Stimulated activated CD8-positive, alpha-beta memory T cell treated with anti-CD3 and anti-CD28 coated beads, Interleukin-4, amount 100 ng/mL, for 48 hours (primary cell): ENCODE results near the gene SLC4A9.

Experiments used
- DNase-seq: peaks from one replicate; pipeline ENCODE4 v3.0.0-alpha.2; 2020

SLC4A9 gene

DNA sequence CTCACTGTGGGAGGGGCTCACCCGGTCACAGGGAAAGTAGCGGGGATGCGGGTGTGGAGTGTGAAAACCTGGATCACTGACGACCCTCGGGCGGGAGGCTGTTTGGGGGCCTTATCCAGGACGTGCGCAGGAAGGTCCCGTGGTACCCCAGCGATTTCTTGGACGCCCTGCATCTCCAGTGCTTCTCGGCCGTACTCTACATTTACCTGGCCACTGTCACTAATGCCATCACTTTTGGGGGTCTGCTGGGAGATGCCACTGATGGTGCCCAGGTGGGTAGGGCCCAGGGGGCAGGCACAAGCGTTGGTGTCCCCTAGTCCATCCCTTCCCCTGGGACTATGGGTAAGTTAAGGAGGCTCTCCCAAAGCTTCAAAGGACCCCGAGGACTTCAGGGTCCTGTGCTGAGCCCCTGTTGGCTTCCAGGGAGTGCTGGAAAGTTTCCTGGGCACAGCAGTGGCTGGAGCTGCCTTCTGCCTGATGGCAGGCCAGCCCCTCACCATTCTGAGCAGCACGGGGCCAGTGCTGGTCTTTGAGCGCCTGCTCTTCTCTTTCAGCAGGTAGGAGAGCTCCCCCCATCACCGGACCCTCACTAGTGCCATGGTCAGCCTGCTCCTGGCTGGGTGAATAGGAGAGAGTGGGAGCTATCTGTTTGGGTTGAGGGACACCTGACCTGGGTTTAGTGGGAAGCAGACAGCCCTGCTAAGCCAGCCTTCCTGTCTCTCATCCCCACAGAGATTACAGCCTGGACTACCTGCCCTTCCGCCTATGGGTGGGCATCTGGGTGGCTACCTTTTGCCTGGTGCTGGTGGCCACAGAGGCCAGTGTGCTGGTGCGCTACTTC lies 3.9 kb downstream of the SLC4A9 start:
- DNase-seq: no peak

DNA sequence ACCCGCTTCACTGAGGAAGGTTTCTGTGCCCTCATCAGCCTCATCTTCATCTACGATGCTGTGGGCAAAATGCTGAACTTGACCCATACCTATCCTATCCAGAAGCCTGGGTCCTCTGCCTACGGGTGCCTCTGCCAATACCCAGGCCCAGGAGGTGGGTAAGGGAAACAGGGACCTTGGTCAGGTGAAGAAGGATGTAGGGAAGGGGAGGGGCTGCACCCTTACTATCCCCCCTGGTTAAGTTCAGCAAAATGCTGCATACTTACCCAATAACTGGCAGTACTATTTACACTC lies 4.4 kb downstream of the SLC4A9 start:
- DNase-seq: no peak

DNA sequence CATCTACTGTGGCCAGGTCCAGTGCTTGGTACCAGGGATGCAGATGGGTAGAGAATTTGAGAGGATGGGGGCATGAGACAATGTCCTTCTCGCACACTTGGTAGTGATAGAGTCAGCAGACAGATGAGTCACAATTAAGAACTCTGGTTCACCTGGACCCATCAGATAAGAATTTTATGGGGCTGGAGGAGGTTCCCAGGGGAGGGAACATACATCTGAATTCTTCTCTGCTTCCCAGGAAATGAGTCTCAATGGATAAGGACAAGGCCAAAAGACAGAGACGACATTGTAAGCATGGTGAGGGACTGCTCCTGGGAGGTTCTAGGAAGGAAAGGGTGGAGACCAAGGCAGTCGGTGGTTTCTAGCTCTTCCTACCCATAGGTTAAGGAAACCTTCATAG lies 5.3 kb downstream of the SLC4A9 start:
- no peak for DNase-seq

DNA sequence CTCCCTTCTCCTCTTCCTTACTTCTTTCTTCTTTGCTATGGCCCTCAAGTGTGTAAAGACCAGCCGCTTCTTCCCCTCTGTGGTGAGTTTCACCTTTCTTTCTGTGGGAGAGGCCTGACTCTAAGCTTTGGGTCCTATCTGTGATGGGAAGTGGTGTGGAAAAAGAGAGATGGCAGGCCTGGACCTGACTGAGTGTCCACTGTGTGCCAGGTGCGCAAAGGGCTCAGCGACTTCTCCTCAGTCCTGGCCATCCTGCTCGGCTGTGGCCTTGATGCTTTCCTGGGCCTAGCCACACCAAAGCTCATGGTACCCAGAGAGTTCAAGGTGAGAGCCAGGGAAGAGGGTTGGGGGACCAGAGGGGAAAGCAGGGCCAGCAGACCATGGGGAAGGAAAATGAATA lies 5.9 kb downstream of the SLC4A9 start:
- DNase-seq: no peak

DNA sequence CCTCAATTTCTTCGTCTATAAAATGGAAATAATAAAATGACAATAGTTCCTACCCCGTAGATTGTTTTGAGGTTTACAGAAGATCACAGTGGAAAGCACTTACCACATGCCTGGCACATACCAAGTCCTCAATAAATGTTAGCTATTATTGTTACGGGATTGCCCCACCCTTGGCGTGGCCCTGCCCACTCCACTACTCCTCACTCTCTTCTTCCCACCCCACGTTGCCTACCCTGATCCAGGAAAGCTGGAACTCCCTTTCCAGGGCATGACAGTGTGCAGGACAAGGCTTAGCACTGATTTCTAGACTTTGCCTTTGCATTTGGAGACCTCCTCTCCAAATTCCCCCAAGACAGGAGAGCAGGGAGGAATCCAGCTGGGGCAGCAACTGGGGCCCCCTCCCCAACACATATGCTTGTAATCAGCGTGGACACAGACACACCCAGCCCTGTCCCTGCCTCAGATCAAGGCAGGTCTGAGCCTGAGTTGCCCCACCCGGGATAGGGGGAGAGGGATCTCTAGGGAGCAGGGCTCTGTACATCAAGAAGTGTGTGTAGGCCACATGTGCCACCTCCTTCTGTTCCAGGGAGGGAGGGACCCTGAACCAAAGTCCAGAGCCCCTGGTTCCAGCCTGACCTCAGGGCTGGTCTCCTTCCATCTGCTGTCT lies 6.7 kb downstream of the SLC4A9 start:
- no peak for DNase-seq

DNA sequence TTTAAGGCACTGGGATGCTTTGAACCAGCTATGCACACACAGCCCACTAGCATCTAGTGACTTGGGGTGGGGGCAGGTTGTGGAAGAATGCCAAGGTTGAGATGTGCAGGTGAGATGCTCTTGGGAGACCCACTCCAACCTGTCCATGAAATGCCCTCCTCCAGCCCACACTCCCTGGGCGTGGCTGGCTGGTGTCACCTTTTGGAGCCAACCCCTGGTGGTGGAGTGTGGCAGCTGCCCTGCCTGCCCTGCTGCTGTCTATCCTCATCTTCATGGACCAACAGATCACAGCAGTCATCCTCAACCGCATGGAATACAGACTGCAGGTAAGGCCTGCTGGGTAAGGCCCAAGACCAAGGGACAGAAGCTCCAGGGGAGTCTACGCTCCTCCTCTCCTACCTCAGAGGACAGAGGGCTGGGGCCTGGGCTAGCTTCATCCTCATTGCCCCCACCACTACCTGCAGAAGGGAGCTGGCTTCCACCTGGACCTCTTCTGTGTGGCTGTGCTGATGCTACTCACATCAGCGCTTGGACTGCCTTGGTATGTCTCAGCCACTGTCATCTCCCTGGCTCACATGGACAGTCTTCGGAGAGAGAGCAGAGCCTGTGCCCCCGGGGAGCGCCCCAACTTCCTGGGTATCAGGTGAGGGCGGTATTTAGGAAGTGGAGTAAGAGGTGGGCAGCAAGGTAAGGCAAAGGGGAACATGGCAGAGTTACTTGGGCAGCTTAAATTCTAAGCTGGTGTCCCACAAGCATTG lies 7.4 kb downstream of the SLC4A9 start:
- no peak for DNase-seq

DNA sequence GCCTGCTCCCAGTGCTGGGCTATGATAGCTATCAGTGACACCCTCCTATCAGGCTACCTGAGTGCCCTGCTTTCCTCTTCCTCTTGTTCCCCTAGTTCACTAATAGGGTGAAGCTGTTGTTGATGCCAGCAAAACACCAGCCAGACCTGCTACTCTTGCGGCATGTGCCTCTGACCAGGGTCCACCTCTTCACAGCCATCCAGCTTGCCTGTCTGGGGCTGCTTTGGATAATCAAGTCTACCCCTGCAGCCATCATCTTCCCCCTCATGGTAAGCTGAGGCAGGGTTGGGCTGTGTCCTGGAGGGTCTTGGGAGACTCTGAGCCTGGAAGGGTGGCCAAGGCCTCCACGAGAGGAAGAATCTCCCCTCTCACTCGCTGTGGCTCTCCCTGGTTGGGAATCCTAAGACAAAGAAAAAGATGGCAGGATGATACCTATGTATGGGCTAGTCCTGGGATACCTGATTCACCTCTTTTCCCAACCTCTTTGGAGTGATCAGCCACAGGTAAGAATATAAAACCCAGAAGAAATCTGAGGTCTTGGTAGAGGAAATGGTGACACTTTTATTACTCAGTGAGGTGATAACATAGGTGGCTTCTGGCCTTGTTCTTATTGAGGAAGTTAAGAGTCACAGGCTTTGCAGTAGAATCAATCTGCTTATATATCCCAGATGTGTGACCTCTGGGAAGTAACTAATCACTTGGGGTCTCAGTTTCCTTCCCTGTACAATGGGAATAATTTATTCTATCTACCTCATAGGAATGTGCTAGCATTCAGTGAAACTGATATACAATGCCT lies 11.6 kb downstream of the SLC4A9 start:
- no peak for DNase-seq

DNA sequence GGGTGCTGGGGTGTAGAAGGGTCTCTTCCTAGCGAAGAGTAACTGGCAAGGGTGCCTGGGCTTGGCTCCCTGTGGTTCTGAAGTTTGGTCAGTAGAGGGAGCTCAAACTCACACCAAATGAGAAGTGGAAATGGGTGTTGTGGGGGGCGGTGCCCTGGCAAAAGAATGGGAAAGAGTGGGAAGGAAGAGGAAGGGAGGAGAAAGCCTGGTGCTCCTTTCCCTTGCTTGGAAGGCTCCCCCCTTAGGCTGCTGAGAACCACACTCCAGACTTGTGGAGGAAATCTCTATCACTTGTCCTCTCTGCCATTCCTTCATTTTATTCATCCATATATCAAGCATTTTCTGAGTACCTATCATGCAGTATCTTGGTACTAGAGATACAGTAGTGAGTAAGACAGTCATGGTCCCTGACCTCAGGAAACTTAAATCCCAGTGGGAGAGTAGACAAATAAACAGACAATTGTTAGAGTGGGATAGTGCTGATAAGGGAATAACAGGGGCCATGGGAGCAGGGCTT lies 13.0 kb downstream of the SLC4A9 start:
- peak; percentile 66 for DNase-seq

DNA sequence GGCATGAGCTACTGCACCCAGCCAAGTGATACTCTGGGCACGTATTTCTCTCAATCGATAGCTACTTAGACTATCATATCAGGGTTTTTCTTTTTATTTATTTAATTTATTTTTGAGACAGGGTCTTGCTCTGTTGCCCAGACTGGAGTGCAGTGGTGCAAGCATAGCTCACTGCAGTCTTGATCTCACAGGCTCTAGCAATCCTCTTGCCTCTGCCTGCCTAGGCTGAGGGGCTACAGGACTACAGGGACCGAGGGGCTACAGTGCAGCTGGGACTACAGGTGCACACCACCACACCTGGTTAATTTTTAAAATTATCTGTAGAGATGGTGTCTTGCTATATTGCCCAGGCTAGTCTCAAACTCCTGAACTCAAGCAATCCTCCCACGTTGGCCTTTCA lies 21.4 kb downstream of the SLC4A9 start:
- DNase-seq: no peak

DNA sequence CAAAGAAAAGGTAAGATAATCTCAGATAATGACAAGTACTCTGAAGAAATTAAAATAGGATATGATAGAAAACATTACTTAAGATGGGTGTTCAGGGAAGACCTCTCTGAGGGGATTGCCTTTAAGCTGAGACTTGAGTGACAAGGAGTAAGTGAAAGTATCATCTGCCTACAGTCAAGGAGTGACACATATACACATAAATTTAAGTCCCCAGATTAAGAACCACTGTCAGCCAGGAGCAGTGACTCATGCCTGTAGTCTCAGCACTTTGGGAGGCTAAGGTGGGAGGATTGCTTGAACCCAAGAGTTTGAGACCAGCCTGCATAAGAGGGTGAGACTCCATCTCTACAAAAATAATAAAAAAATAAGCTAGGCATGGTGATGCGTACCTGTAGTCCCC lies 22.0 kb downstream of the SLC4A9 start:
- no peak for DNase-seq

DNA sequence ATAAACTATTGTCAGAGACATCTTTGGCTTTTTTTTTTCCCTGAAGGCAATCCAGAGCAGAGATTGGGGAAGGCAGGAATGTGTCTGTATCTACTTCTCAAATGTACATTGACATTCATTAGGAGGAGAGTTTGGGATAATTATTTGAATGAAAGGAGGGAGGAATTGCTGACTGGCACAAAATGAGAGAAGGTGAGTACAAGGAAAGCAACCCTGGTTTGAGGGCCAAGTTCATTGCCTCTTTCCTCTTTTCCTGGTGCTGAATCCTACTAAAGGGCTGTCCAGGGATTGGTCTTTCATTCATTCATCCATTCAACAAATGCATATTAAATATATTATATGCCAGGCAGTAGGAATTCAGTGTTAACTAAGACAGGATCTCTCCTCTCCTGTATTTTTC lies 22.9 kb downstream of the SLC4A9 start:
- no peak for DNase-seq

DNA sequence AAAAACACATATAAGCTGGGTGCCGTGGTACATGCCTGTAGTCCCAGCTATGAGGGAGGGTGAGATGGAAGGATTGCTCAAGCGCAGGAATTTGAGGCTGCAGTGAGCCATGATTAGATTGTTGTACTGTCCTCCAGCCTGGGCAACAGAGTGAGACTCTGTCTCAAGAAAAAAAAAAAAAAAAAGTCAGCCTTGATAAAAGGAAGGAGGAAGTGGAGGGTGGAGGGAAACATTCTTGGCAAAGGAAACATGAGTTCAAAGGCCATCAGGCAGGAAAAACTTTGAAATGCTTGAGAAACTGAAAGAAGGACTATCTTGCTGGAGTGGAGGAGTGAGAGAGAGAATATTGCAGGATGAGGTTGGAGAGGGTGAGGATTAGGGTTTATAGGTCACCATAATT lies 23.3 kb downstream of the SLC4A9 start:
- DNase-seq: no peak

DNA sequence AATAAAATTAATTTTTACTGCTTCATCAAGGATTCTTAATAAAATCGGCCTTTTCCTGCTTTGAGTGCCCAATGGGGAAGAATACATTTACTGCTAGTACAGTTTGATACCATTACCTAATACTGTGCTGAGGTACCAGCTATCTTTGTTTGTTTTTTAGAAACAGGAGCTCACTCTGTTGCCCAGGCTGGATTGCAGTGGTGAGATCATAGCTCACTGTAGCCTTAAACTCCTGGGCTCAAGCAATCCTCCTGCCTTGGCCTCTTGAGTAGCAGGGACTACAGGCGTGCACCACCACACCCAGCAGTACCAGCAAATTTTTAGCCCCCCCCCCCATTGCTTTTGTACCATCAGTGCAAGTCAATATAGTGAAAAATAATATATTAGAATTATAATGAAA lies 28.1 kb downstream of the SLC4A9 start:
- DNase-seq: no peak

DNA sequence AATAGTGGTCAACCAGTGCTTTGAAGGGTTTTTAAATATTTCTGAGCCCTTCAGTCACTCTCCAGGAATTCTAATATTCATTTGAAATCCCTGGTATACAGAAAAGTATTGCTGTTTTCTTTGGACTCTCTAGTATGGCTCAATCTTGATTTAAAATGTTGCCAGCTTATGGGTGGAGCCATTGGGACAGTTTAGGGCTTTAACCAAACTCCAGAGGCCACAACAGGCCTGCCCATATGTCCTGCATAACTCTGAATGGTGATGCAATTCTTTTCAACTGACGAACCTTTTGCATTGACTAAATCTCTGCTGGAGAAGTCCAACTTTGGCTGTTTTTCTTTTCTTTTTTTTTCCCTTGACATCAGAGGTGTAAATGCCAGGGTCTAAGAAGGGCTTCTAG lies 31.3 kb downstream of the SLC4A9 start:
- DNase-seq: no peak

DNA sequence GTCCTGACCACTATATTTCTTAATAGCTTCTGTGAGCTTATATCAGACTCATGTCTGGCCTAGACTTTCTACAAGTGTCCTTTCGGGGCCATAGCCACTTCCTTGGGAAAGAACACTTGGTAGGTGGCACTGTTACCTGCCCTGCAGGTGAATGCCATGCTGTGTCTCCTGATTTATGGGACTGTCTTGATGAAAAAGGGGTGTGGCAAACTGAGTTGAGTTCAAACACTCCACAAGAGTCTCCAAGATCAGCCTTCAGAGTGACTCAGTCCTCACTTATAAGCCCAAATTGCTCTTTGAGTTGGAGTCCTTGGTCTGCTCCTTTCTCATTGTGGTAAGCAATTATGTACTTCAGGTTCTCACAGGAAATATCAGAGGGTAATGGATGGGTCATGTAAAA lies 31.7 kb downstream of the SLC4A9 start:
- DNase-seq: no peak

DNA sequence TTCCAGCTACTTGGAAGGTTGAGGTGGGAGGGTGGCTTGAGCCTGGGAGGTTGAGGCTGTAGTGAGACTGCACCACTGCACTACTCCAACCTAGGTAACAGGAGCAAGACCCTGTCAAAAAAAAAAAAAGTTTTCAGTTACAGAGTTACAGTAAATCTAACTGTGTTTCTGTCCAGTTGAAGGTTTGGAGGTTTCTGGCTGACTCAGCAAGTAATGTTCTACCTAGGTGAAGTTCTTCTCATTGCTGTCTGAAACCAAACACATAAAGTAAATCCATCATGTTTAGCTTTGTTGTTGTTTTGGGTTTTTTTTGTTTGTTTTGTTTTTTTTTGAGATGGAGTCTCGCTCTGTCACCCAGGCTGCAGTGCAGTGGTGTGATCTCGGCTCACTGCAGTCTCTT lies 33.7 kb downstream of the SLC4A9 start:
- no peak for DNase-seq

DNA sequence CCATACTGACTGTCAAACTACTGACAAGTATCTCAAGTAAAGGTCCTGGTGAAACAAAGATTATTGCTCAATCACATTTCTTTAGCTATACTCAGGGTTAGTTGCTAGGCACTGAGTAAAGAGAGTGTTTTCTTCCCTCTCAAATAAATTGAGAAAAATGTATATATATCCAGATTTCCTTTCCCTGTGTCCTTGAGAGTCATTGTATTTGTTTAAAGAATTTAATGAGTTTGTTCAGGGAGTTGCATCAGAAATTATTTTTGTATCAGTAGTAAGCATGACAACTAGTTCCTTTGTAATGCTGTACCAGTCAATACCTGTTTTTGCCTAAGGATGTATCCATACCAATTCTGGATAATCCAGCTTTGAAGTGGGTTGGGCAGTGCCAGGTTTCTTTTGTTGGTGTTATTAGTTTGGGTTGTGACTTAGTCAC lies 38.4 kb downstream of the SLC4A9 start:
- no peak for DNase-seq

DNA sequence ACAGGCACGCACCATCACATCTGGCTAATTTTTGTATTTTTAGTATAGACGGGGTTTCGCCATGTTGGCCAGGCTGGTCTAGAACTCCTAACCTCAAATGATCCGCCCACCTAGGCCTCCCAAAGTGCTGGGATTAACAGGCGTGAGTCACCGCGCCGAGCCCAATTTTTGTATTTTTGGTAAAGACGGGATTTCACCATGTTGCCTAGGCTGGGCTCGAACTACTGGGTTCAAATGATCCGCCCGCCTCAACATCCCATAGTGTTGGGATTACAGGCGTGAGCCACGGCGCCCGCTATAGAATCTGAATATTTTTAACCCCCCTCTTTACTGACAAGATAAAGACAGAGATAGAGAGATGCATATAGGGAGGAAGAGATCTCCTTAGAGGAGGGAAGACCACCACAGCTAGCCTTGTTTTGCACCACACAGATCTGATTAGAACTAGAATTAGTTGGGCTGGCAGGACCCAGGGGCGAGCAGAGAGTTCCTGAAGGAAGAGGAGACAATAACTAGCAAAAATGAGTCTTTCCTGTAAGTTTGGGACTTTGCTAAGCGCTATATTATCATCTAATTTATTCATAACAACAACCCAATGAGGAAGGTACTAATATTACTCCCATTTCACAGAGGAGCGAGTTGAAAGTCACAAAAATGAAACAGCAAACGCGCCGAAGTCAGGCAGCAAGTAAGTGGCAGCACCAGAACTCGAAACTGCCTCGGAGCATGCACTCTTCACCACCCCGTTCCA lies 40.2 kb downstream of the SLC4A9 start:
- DNase-seq: no peak

DNA sequence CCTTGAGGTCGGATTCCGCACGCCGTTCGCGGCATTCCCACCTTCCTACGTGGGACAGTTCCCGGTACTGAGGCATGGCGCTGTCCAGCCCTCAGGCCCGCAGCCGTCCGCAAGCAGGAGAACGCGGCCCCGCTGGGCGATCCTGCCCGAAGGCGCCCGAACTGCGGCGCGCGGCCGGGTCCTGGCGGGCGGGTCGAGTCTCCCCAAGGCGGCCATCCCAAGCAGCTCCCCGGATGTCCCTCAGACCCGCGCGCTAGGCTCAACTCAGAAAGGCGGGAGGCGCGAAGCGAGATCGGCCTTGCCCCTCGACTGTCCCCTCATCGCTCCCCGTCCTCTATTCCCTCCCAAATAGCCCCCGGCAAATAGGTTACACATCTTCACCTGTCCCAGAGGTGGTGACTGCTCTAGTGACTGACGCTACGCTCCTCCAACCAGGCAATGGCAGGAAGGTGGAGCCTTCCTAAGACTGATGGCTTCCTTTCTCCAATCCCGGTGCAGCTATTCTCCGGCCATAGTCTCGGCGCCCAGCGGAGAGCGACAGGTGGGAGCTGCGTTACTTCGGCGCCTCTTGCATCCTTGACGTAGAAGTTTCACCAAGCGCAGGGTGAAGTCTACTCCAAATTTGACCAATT lies 40.9 kb downstream of the SLC4A9 start:
- peak; percentile 87 for DNase-seq

DNA sequence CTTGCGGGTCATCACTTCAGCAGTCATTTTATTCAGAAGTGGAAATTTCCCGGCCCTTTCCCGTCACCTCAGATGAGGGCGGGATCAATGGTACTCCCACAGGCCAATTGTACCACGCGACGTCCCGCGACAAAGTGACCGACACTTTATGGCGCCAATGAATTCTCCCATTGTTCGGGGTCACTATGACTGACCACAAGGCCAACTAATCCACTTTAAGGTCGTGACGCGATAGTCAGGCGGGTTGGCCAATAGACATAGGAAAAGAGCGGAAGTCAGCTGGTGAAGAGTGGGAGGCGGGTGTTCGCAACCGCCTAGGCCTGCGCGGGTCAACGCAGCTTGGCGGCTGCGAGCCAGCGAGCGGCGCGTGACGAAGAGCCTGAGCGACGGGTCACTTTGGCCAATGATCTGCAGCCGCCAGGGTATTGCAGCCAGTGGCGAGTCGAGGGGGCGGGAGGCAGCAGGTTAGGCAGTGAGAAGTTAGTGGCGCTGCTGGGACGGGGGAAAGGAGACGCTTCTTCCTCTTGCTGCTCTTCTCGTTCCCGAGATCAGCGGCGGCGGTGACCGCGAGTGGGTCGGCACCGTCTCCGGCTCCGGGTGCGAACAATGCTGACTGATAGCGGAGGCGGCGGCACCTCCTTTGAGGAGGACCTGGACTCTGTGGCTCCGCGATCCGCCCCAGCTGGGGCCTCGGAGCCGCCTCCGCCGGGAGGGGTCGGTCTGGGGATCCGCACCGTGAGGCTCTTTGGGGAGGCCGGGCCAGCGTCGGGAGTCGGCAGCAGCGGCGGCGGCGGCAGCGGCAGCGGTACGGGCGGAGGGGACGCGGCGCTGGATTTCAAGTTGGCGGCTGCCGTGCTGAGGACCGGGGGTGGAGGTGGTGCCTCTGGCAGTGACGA lies 41.6 kb downstream of the SLC4A9 start, which contains the start of gene ANKHD1:
Gene ANKHD1, plus strand, starts transcription at position 472 of the 896 bp plus-strand sequence. Its CDS starts 135 bp downstream, at position 607.
- DNase-seq: peak; percentile 94
